Measurements from ENCODE around the gene NEK11. TPM values are rescaled to one million over a fixed set of nuclear protein-coding genes. Genes with fewer than 3 reads are reported as not detected.

The NEK11 gene
- total and polyA plus RNA-seq, 2 donors (not counting 3 experiments of a cell fraction or from before 2014, with no cell fraction given): 1.7 to 4.3 TPM

DNA sequence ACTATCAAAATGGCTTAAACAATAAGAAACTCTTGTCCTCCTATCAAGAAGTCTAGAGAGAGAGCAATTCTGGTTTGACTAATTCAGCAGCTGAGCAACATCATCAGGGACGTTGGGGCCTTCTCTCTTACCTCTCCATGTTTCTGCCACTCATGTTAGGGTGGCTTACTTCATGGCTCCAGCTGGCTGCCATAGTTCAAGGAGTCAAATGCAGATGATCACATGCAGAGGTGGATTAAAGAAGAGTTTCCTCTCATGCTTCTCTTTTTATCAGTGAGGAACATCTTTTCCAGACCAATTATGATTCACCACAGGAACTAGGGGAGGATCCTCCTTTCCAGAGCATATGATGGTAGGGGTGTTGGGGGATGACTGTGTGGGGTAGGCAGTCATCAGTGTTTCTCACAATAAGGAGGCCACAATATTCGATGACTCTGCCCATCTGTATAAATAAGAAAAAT is 45.5 kb downstream of the NEK11 start:
- Histone ChIP-seq H3K4me3 (replicated peaks in 1 of 3; ENCODE audit: insufficient read depth in 1 of 3, low read depth in 1 of 3, low read length in 3 of 3) (no peak overlapping the region), H3K27ac (ENCODE audit: insufficient read depth, low read depth, low read length) (no peak overlapping the region), H3K79me2 (ENCODE audit: control insufficient read depth, insufficient read depth, low read length) (no peaks in the 10 kb centered on the region), H3K9ac (replicated peaks; ENCODE audit: extremely low read depth, insufficient read depth, low read length) (no peak overlapping the region), H3K4me1 (ENCODE audit: control insufficient read depth, extremely low read depth, insufficient read depth, low read length) (peaks cover 12% of the 10 kb centered on the region), H2AFZ (ENCODE audit: low read depth, low read length) (peak overlapping the region; percentile 56), H3K36me3 (ENCODE audit: control insufficient read depth in 2 of 2, extremely low read depth in 1 of 2, insufficient read depth in 2 of 2, low read length in 2 of 2) (no peaks in the 10 kb centered on the region), H4K20me1 (replicated peaks; ENCODE audit: control insufficient read depth, extremely low read depth, insufficient read depth, low read length) (no peaks in the 10 kb centered on the region), H3K4me2 (ENCODE audit: insufficient read depth, low read length) (peak overlapping the region; percentile 29), H3K9me1 (replicated peaks; ENCODE audit: control insufficient read depth, extremely low read depth, insufficient read depth, low read length) (no peaks in the 10 kb centered on the region), H3K27me3 (ENCODE audit: control insufficient read depth in 2 of 2, insufficient read depth in 2 of 2, low read length in 2 of 2) (no peaks in the 10 kb centered on the region), H3K9me3 (replicated peaks; ENCODE audit: control insufficient read depth, insufficient read depth, low read length) (no peaks in the 10 kb centered on the region)
- CTCF ChIA-PET: no interaction called here
- intact Hi-C loops (cut with micrococcal nuclease) (no loop called here), dilution Hi-C loops (cut with MboI; ENCODE audit: extremely low pct_ligation_motif_present, low sequenced_read_pairs) (no loop called here)
- DNase-seq (ENCODE audit: low read depth, low spot score) (peak; percentile 32), FAIRE-seq (peak; percentile 72)
- no TSS peak for BruUV-seq (replicated peaks)
- POLR2A ChIA-PET: no interaction called here
- TF ChIP-seq, protein P1, sequence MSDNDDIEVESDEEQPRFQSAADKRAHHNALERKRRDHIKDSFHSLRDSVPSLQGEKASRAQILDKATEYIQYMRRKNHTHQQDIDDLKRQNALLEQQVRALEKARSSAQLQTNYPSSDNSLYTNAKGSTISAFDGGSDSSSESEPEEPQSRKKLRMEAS (IDR thresholded peaks at IDR 0.05; ENCODE audit: insufficient read depth, insufficient read length): no peak
- TF ChIP-seq FOS (IDR thresholded peaks at IDR 0.05; ENCODE audit: borderline replicate concordance, insufficient read depth, low read length) (peak; percentile 31), POLR2AphosphoS5 (IDR thresholded peaks at IDR 0.05; ENCODE audit: insufficient read depth, low read depth, low read length) (no peak), POLR2A (IDR thresholded peaks at IDR 0.05; ENCODE audit: low read depth, low read length) (no peak), GATA2 (IDR thresholded peaks at IDR 0.05; ENCODE audit: insufficient read depth, insufficient read length, low read depth, low read length) (peak; percentile 59), EZH2 (IDR thresholded peaks at IDR 0.05; ENCODE audit: borderline replicate concordance, low read depth, low read length, severe bottlenecking) (no peak), MYC (IDR thresholded peaks at IDR 0.05; ENCODE audit: low read depth, low read length) (no peak)
- TF ChIP-seq, protein P2, sequence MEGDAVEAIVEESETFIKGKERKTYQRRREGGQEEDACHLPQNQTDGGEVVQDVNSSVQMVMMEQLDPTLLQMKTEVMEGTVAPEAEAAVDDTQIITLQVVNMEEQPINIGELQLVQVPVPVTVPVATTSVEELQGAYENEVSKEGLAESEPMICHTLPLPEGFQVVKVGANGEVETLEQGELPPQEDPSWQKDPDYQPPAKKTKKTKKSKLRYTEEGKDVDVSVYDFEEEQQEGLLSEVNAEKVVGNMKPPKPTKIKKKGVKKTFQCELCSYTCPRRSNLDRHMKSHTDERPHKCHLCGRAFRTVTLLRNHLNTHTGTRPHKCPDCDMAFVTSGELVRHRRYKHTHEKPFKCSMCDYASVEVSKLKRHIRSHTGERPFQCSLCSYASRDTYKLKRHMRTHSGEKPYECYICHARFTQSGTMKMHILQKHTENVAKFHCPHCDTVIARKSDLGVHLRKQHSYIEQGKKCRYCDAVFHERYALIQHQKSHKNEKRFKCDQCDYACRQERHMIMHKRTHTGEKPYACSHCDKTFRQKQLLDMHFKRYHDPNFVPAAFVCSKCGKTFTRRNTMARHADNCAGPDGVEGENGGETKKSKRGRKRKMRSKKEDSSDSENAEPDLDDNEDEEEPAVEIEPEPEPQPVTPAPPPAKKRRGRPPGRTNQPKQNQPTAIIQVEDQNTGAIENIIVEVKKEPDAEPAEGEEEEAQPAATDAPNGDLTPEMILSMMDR (IDR thresholded peaks at IDR 0.05; ENCODE audit: extremely low read depth in 1 of 2, insufficient read depth in 1 of 2, low read depth in 1 of 2, low read length in 2 of 2): no peak
